Stimulated activated CD4-positive, alpha-beta T cell treated with anti-CD3 and anti-CD28 coated beads, Interleukin-4, amount 100 ng/mL, for 4 hours (primary cell): Measurements from ENCODE around the gene CCNB1.
"Not testable (repeated sequence)": the region's sequence is repeated elsewhere in the genome, so short reads cannot be mapped to it uniquely, and the experiment has no call there.

Experiments
- DNase-seq, 2 experiments: peaks; one replicate each; pipeline ENCODE4 v3.0.0-alpha.2; 2020

Gene CCNB1

GRCh38 chr5:69187342-69187741, 20.4 kb downstream of the CCNB1 start:
- DNase-seq, result no peak

GRCh38 chr5:69188811-69189161, 21.8 kb downstream of the CCNB1 start:
- DNase-seq, result no peak

- DNase-seq, result peak; percentile 85 to 87
Observed at GRCh38 chr5:69189162-69190086, 22.5 kb downstream of the CCNB1 start, which contains the start of gene CENPH. TSS of gene CENPH (plus strand) at chr5:69189583. CDS start at chr5:69189635, 52 bp downstream.

- no peak for DNase-seq
Observed at GRCh38 chr5:69202497-69202896, 35.5 kb downstream of the CCNB1 start.

- DNase-seq, result no peak
Observed at GRCh38 chr5:69206528-69207190, 39.7 kb downstream of the CCNB1 start.

- DNase-seq, result no peak
Observed at GRCh38 chr5:69209602-69210001, 42.7 kb downstream of the CCNB1 start.

- no peak for DNase-seq
Observed at GRCh38 chr5:69211200-69211599, 44.2 kb downstream of the CCNB1 start.

- DNase-seq, result no peak
Observed at GRCh38 chr5:69212022-69212421, 45.1 kb downstream of the CCNB1 start.

- DNase-seq, result no peak
Observed at GRCh38 chr5:69213513-69214215, 46.7 kb downstream of the CCNB1 start.

- no peak for DNase-seq
Observed at GRCh38 chr5:69217151-69217511, 50.2 kb downstream of the CCNB1 start.

- DNase-seq, result peak; percentile 91 to 96
Observed at GRCh38 chr5:69217548-69218526, 50.9 kb downstream of the CCNB1 start.

- no peak for DNase-seq
Observed at GRCh38 chr5:69219939-69220338, 53.0 kb downstream of the CCNB1 start.

- DNase-seq, result not testable (repeated sequence)
Observed at GRCh38 chr5:69220371-69220770, 53.4 kb downstream of the CCNB1 start.

- not testable (repeated sequence) for DNase-seq
Observed at GRCh38 chr5:69220833-69221232, 53.9 kb downstream of the CCNB1 start.

- DNase-seq, result no peak
Observed at GRCh38 chr5:69224520-69224919, 57.6 kb downstream of the CCNB1 start.

- no peak for DNase-seq
Observed at GRCh38 chr5:69225860-69226259, 58.9 kb downstream of the CCNB1 start.
